ENCODE results near the gene EIF3L. TPM values are rescaled to one million over a fixed set of nuclear protein-coding genes. Genes with fewer than 3 reads are reported as not detected.

Gene EIF3L
- total and polyA plus RNA-seq, 10 of the 15 experiments (the other 5 are each of a cell fraction or from before 2014, with no cell fraction given) = 294 to 1,037 (median 618) TPM

GRCh38 chr22:37843741-37844089 is 5.5 kb upstream of the EIF3L start (continued):
- TF ChIP-seq RUNX3 (IDR thresholded peaks at IDR 0.05; ENCODE audit: low read length) (no peak), BCL3 (IDR thresholded peaks at IDR 0.05; ENCODE audit: borderline replicate concordance, insufficient read depth, low read depth, low read length, poor library complexity, severe bottlenecking) (no peak), BCLAF1 (IDR thresholded peaks at IDR 0.05) (0 out of 2 replicates have a peak, but pooled peaks have one; percentile 62), PML (IDR thresholded peaks at IDR 0.05; ENCODE audit: low read length) (no peak), BHLHE40 (IDR thresholded peaks at IDR 0.05; ENCODE audit: borderline replicate concordance in 1 of 2, low read depth in 2 of 2, low read length in 1 of 2) (no peak), E2F8 (IDR thresholded peaks at IDR 0.05; ENCODE audit: low read depth, partially characterized antibody) (no peak), ZBTB33 (IDR thresholded peaks at IDR 0.05) (no peak), BRCA1 (IDR thresholded peaks at IDR 0.05; ENCODE audit: low read depth, low read length) (no peak), NR2F1 (conservative IDR thresholded peaks at IDR 0.05) (peak; percentile 72), TCF3 (IDR thresholded peaks at IDR 0.05; ENCODE audit: borderline replicate concordance, insufficient read depth, low read depth, low read length) (no peak), ZNF24 (IDR thresholded peaks at IDR 0.05) (0 out of 2 replicates have a peak, but pooled peaks have one; percentile 46), TARDBP (IDR thresholded peaks at IDR 0.05; ENCODE audit: borderline replicate concordance) (no peak), SUPT20H (IDR thresholded peaks at IDR 0.05; ENCODE audit: borderline replicate concordance, control insufficient read depth, low read depth, low read length) (no peak), STAT1 (conservative IDR thresholded peaks at IDR 0.05) (no peak), CTCF (IDR thresholded peaks at IDR 0.05 in 2 of 3, conservative IDR thresholded peaks at IDR 0.05 in 1 of 3; ENCODE audit: control insufficient read depth in 2 of 3, extremely low read depth in 1 of 3, insufficient read depth in 1 of 3, low read depth in 3 of 3, low read length in 3 of 3) (no peak), SRF (IDR thresholded peaks at IDR 0.05; ENCODE audit: low read depth in 2 of 2, low read length in 2 of 2) (no peak), HDAC2 (IDR thresholded peaks at IDR 0.05) (0 out of 2 replicates have a peak, but pooled peaks have one; percentile 67), SIX5 (IDR thresholded peaks at IDR 0.05; ENCODE audit: low read depth, low read length, severe bottlenecking) (no peak), SPI1 (IDR thresholded peaks at IDR 0.05; ENCODE audit: borderline replicate concordance, insufficient read depth, low read depth, low read length) (no peak)
